SK-N-SH (cell line): Measurements from ENCODE around the gene IDE.

Experiments used
- EP300 ChIP-seq, 2 experiments: IDR thresholded peaks; 2 replicates each; pipeline versions ENCODE4 v1.4.0 to v1.6.1; 2012; ENCODE audit warnings: borderline replicate concordance in 1 of 2, low read depth in 1 of 2, low read length in 1 of 2
- FOXM1 ChIP-seq: IDR thresholded peaks from 2 replicates; pipeline ENCODE4 v1.4.0; 2012; ENCODE audit warnings: low read depth, mild to moderate bottlenecking
- GABPA ChIP-seq: IDR thresholded peaks from 2 replicates; pipeline ENCODE4 v1.4.0; 2012; ENCODE audit warnings: low read depth, mild to moderate bottlenecking
- SMC3 ChIP-seq: IDR thresholded peaks from 2 replicates; pipeline ENCODE4 v1.6.1; 2012; ENCODE audit warnings: low read depth, low read length, improper control_type of control experiment
- YY1 ChIP-seq: IDR thresholded peaks from 2 replicates; pipeline ENCODE4 v1.4.0; 2012; ENCODE audit warnings: low read depth, mild to moderate bottlenecking
- TF ChIP-seq, protein P1 (sequence below): fragments of 200-600 bp; sonication (generic); IDR thresholded peaks from 2 replicates; pipeline ENCODE4 v1.6.1; 2017; ENCODE audit warnings: antibody characterized with exemption, mild to moderate bottlenecking, moderate library complexity

DNA sequence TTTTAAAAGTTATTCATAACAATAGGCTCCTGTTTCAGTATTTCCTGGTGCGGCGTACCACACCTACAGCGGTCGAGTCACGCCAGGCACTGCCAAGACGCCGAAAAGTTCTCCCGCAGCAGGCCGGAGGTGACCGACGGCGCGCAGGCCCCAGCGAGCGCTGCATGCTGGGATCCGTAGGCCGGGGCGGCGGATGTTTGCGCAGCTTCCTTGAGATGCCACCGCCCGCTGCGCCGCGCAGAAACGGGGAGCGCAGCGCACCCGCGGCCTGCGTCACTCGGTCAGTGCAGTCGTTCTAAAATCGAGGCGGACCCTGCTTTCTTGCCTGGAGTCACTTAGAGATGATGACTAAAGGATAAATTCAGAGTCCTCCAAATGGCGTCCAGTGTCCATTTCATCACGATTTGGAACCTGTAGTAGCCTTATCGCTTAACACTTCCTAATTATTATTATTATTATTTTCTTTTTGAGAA lies 17.7 kb upstream of the IDE start:
- TF ChIP-seq SMC3 (no peak), YY1 (peak; percentile 69), FOXM1 (no peak), EP300 (IDR thresholded peaks at IDR 0.05; ENCODE audit: borderline replicate concordance in 1 of 2, low read depth in 1 of 2, low read length in 1 of 2) (no peak), GABPA (peak; percentile 77)
- TF ChIP-seq, protein P1, sequence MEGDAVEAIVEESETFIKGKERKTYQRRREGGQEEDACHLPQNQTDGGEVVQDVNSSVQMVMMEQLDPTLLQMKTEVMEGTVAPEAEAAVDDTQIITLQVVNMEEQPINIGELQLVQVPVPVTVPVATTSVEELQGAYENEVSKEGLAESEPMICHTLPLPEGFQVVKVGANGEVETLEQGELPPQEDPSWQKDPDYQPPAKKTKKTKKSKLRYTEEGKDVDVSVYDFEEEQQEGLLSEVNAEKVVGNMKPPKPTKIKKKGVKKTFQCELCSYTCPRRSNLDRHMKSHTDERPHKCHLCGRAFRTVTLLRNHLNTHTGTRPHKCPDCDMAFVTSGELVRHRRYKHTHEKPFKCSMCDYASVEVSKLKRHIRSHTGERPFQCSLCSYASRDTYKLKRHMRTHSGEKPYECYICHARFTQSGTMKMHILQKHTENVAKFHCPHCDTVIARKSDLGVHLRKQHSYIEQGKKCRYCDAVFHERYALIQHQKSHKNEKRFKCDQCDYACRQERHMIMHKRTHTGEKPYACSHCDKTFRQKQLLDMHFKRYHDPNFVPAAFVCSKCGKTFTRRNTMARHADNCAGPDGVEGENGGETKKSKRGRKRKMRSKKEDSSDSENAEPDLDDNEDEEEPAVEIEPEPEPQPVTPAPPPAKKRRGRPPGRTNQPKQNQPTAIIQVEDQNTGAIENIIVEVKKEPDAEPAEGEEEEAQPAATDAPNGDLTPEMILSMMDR: no peak
